Activated naive CD8-positive, alpha-beta T cell treated with anti-CD3 and anti-CD28 coated beads for 36 hours (primary cell): ENCODE results near the gene TRIM16. TPM values are rescaled to one million over a fixed set of nuclear protein-coding genes. Genes with fewer than 3 reads are reported as not detected.
"Not testable (repeated sequence)": the region's sequence is repeated elsewhere in the genome, so short reads cannot be mapped to it uniquely, and the experiment has no call there.

Experiments
- DNase-seq: peaks from one replicate; pipeline ENCODE4 v3.0.0; 2021
- H3K27ac Mint-ChIP-seq: one replicate; pipeline ENCODE4 v1.8.0; 2022; ENCODE audit warnings: mild to moderate bottlenecking, moderate library complexity, mixed read lengths
- H3K27me3 Mint-ChIP-seq: one replicate; pipeline ENCODE4 v1.8.0; 2022; ENCODE audit warnings: mild to moderate bottlenecking, mixed read lengths
- H3K36me3 Mint-ChIP-seq: one replicate; pipeline ENCODE4 v1.8.0; 2021; ENCODE audit warnings: mild to moderate bottlenecking, mixed read lengths
- H3K4me1 Mint-ChIP-seq: one replicate; pipeline ENCODE4 v1.8.0; 2021; ENCODE audit warnings: mixed read lengths
- H3K4me3 Mint-ChIP-seq: one replicate; pipeline ENCODE4 v1.8.0; 2022; ENCODE audit warnings: mild to moderate bottlenecking, moderate library complexity, mixed read lengths
- H3K9me3 Mint-ChIP-seq: one replicate; pipeline ENCODE4 v1.8.0; 2022; ENCODE audit warnings: mixed read lengths
- total RNA-seq, 2 experiments: library from RNA; stranded (reverse); gene quantifications; one replicate each; pipeline ENCODE4 v1.2.3, GENCODE V29; 2021

The TRIM16 gene
- total RNA-seq, 2 experiments from 2014 or later, result 10.1 to 10.9 TPM

DNA sequence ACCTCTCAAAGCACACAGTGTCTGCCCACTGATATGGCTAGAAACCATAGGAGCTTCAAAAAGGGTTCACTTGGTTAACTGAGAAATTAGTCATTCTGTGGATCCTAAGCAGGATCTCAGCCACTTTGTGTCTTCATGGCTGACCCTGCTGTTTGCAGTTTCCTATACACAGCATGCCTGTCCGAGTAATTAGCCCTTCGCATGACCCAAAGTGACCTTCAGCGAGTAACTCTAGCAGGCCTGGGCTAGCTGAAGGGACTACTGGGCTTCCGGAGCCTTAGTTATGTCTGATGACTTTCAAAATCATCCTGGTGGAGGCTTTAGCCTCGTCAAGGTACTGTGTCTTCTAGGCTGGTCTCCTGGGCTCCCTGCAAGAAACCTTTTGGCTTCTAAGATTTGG, 35.7 kb downstream of the TRIM16 start:
- no peak overlapping the region for H3K27ac Mint-ChIP-seq
- H3K4me3 Mint-ChIP-seq, result no peak overlapping the region
- H3K36me3 Mint-ChIP-seq, result peaks cover 10% of the 10 kb centered on the region
- no peak for DNase-seq
- H3K4me1 Mint-ChIP-seq, result peaks cover 9% of the 10 kb centered on the region
- H3K9me3 Mint-ChIP-seq, result no peaks in the 10 kb centered on the region
- H3K27me3 Mint-ChIP-seq, result no peaks in the 10 kb centered on the region

DNA sequence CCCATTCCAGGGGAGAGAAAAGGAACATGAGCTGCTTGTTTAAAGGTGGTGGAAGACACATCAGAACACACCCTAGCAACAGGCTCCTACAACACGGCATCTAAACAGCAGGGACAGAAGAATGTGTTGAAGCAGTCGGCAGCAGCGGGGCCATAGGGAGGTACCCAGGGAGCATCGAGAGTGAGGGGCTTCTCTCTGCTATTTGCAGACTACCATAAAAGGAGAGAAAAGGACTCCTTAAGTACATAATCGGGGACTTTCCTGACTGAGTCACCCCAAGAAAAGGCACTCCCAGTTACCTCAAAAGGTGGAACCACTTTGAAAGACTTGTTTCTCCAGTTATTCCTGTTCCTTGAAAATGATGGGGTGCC, 38.2 kb downstream of the TRIM16 start:
- peaks cover 10% of the 10 kb centered on the region for H3K36me3 Mint-ChIP-seq
- H3K9me3 Mint-ChIP-seq, H3K4me3 Mint-ChIP-seq, H3K27me3 Mint-ChIP-seq, H3K27ac Mint-ChIP-seq, H3K4me1 Mint-ChIP-seq, DNase-seq: not testable (repeated sequence)

DNA sequence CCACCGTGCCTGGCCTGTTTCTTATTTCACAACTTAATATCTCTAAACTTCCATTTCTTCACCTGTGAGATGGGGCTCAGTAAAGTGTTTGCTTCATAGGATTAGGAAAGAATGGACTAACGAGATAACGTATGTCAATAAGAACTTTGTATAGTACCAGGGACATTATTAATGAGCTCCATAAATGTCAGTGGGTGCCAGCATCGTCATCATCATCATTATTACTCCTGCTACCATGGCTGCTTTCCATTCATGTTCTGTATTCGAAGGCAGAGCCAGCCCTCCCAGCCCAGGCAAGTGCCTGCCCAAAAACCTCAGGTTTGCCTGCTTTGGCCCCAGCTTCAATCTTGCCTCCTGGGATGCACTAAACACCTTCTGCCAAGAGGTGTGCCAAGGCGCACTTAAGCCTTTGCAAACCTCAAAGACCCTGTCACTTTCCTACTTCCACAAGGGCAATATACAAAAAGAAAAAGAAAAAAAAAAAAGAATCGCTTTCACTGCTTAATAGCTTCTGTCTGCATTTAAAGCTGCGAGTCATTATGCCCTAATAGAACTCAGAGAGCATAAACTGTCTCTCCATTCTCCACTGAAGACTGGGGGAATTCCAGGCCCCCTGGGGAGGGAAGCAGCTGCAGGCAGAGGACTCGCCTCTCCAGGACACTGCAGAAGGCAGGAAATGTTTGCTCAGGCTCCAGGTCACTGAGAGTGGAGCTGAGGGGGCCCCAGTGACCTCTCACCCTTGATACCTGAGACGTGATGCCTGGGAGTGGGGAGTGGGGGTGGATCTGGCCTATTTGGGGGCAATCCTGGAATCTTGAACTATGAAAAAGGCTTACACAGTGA, 38.8 kb downstream of the TRIM16 start:
- H3K27me3 Mint-ChIP-seq, DNase-seq, H3K4me3 Mint-ChIP-seq, H3K4me1 Mint-ChIP-seq, H3K9me3 Mint-ChIP-seq, H3K27ac Mint-ChIP-seq: not testable (repeated sequence)
- H3K36me3 Mint-ChIP-seq, result peaks cover 12% of the 10 kb centered on the region

DNA sequence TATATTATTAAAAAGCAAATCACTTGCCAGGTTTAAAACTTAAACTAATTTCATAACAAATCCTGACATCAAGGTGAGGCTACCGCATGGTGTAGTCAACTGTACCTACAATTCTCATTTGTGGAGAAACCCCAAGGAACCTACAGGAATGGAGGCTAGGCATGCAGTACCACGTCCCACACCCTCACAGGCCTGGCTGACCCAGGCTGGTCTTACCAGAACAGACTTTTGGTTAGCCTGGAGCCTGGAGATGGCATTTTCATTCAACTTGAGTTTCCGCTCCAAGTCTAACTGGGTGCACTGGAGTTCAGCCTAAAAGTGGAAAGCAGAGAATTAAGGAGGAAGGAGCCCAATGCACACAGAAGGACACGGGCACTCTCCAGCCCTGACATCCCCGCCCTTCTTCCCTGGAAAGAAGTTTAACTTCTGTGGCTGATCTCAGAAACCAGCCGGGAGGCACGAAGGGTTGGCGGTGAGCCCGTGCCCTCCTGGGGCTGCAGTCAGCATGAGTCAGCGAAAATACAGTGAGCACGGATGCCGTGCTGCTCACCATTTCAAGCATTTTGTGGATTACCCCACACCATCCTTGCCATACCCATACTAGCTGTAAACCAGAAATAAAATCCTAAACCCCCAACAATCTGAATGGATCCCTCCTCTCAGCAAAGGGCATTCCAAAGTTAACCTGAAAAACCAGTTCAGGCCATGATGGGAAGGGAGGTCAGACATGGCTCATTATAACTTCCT, 41.4 kb downstream of the TRIM16 start:
- not testable (repeated sequence) for H3K27me3 Mint-ChIP-seq, DNase-seq, H3K9me3 Mint-ChIP-seq, H3K27ac Mint-ChIP-seq, H3K4me3 Mint-ChIP-seq, H3K4me1 Mint-ChIP-seq
- H3K36me3 Mint-ChIP-seq, result peaks cover 15% of the 10 kb centered on the region

DNA sequence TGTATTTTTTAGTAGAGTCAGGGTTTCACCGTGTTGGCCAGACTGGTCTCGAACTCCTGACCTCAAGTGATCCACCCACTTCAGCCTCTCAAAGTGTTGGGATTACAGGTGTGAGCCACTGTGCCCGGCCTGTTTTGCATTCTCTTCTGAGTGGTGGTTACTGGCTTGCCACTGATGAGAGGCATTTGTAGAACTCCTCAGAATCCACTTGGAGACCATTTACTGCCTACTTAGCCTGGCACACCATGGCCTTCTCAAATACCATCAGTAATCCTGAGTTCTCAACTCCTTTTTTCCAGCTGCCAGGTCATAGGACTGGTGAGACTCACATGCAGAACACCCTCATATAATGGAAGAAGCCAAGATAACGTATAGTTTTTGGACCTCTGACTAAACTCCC, 42.1 kb downstream of the TRIM16 start:
- not testable (repeated sequence) for H3K27me3 Mint-ChIP-seq, H3K4me3 Mint-ChIP-seq, H3K4me1 Mint-ChIP-seq, DNase-seq, H3K27ac Mint-ChIP-seq, H3K9me3 Mint-ChIP-seq
- peaks cover 15% of the 10 kb centered on the region for H3K36me3 Mint-ChIP-seq

DNA sequence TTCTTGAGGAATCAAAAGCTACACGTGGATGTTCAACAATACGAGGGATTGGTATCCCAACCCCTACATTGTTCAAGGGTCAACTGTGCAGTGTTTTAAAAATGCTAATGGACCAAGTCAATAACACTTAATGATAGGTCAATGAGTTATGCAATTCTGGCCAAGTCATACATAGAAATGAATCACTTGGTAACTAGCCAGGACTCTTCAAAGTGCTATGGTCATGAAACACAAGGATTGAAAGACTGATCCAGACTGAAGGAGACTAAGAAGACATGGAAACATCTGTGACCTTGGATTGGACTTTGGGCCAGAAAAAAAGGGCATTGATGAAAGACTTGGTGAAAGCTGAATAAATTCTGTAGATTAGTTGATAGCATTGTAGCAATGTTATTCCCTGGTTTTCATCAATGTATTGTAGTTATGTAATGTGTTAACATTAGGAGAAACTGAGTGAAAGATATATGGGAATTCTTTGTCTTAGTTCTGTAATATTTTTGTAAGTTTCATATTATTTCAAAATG, 53.1 kb downstream of the TRIM16 start:
- H3K4me1 Mint-ChIP-seq, H3K4me3 Mint-ChIP-seq, H3K27ac Mint-ChIP-seq, H3K27me3 Mint-ChIP-seq, DNase-seq, H3K9me3 Mint-ChIP-seq: not testable (repeated sequence)
- H3K36me3 Mint-ChIP-seq, result peaks cover 26% of the 10 kb centered on the region

DNA sequence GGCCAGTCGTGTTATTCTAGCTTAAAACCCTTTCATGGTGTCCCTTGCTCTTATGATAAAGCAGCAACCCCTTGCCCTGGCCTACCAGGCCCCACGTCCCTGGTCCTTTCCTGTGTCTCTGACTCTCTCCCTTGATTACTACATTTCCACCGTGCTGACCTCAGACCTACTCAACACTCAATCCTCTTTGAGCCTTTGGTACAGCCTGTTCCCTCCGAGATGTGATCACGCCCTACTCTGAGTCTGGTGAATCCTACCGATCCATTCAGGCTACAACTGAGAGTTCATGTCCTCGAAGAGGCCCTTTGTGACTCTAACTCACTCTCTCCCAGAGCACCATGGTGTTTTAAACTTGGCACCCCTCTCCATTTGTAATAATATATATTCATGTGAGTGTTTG, 54.1 kb downstream of the TRIM16 start:
- H3K36me3 Mint-ChIP-seq, result peaks cover 23% of the 10 kb centered on the region
- H3K27ac Mint-ChIP-seq, H3K4me1 Mint-ChIP-seq, H3K4me3 Mint-ChIP-seq, H3K27me3 Mint-ChIP-seq, H3K9me3 Mint-ChIP-seq, DNase-seq: not testable (repeated sequence)

DNA sequence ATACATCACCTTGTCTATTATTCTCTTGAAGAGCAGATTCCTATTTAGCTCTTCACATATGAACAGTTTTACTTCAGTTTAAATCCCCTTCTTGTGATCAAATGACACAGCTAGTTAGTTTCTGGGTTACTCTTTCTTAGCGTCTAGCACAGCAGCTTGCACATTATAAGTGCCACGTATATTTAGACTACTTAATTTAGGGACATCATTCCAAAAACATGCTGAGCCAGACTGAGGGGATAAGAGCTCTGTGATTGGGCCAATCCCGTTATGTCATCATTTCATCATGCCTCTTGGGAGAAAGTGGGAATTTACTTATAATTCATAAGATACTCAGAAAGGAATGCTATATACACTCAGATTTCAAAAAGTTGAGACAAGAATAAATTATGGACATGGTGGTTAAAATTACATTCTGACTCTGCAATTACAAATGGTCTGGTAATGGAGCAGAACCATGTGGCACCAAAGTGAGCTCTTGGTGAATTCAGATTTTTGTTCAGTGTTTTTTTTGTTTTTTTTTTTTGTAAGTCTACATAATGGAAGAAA, 60.4 kb downstream of the TRIM16 start:
- not testable (repeated sequence) for DNase-seq, H3K27ac Mint-ChIP-seq, H3K27me3 Mint-ChIP-seq, H3K4me1 Mint-ChIP-seq, H3K9me3 Mint-ChIP-seq, H3K36me3 Mint-ChIP-seq, H3K4me3 Mint-ChIP-seq

DNA sequence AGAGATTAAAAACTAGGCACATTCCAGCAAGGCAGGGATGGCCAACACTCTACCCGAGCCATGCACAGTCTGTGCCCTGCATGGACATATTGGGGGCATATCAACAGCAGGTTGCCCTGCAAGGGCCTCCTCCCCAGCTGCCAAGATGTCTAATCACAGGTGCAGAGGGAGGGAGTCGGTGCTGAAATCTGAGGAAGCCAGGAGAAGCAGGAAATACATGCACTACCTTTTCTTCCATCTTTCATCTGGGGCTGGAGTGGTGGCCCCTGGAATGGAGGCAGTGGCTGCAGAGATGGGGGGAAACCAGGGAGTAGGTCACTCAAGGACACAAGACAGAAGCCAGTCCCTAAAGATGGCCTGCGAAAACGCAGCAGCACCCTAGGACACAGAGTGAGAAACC, 60.9 kb downstream of the TRIM16 start:
- H3K4me3 Mint-ChIP-seq, H3K4me1 Mint-ChIP-seq, H3K36me3 Mint-ChIP-seq, DNase-seq, H3K27me3 Mint-ChIP-seq, H3K27ac Mint-ChIP-seq, H3K9me3 Mint-ChIP-seq: not testable (repeated sequence)

DNA sequence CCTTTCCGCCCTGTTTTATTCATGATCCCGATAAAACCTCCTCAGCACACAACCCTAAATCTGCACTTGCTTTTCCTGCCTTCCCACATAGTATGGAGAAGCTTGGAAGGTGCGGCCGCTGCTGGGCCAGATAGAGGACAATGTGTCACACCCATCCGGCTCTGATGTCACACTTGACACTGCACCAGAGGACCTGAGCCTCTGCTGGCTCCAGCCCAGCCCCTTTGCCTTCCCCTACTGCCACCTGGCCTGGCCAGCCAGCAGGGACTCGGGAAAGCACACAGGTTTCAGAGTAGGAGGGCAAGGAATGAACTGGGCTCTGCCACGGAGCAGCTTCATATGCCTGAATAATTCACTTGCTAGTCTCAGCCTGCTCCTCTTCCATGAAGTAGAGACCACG, 62.0 kb downstream of the TRIM16 start:
- H3K4me3 Mint-ChIP-seq, H3K27ac Mint-ChIP-seq: not testable (repeated sequence)

DNA sequence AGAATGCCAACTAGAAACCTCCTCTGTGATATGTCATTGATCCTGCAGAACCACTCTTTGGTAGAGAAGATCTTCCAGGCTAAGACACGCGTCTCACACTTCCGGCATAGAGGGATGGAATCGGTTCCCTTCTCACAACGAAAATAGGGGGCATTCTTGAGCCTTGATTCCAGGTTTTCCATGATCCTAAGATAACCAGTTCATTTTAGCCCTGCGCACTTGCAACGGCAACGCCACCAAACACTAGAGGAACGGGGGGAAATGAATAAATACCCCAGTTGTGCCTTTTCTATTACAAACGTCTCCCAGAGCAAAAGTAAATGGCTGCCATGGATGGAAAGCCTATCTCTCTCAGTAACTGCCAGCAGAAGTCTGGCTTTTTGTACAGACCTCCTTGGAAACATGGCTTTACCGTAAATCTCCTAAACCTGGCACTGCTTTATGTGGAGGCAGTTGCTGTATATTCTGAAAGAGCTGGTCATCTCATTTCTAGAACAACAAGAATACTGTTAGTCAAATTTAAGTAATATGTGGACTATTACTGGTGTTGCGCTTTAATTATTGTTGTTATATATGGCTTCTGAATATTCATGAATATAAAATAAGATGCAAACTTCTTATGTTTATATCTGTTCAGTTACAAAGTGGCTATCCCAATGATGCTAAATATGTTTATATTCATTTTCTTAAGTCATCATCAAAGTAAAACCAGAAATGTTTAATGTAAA, 64.6 kb downstream of the TRIM16 start, which contains the start of gene FBXW10B:
Gene FBXW10B, minus strand, starts transcription at position 374 of the 728 bp plus-strand sequence. Its CDS starts 192 bp downstream, at position 182.
- not testable (repeated sequence) for H3K27me3 Mint-ChIP-seq, DNase-seq, H3K9me3 Mint-ChIP-seq, H3K4me1 Mint-ChIP-seq, H3K4me3 Mint-ChIP-seq, H3K36me3 Mint-ChIP-seq, H3K27ac Mint-ChIP-seq

More for the DNA sequence above, 62.0 kb downstream of the TRIM16 start:
- H3K27me3 Mint-ChIP-seq, DNase-seq, H3K36me3 Mint-ChIP-seq, H3K9me3 Mint-ChIP-seq, H3K4me1 Mint-ChIP-seq: not testable (repeated sequence)

DNA sequence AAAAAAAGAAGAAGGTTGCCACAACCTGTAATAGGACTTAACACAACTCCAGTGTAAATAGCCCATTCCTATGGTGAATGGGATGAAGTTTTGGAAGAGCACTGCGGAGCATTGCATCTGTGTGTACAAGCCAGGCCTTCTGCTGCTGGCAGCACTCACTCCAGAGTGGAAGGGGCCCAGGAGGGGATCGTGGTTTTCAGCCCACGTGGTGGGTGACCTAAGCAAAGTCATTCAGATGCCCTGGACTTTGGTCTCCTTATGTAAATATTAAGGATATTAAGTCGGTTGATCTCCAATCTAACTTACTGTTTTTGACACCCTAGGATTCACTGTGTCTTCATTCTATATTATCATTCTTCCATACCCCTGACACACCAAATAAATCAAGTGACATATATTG, 67.3 kb downstream of the TRIM16 start:
- H3K36me3 Mint-ChIP-seq, H3K4me3 Mint-ChIP-seq, DNase-seq, H3K4me1 Mint-ChIP-seq, H3K27me3 Mint-ChIP-seq, H3K27ac Mint-ChIP-seq, H3K9me3 Mint-ChIP-seq: not testable (repeated sequence)

DNA sequence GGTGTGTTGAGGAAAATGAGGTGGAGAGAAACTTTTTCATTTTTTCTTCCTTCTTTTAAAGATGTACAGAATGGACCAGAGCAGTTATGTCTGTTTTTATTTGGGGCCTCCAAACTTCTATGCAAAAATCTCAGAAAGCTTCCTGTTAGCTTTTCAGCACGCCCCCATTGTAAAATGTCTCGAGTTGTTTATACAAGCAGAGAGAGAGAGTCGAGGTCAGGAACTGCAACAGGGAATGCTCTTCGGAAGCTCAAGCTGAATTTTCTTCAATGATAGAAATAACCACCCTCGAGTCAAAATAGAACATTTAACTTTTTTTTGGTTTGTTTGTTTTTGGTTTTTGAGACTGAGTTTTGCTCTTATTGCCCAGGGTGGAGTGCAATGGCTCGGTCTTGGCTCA, 68.3 kb downstream of the TRIM16 start:
- not testable (repeated sequence) for H3K27me3 Mint-ChIP-seq, DNase-seq, H3K36me3 Mint-ChIP-seq, H3K4me1 Mint-ChIP-seq, H3K27ac Mint-ChIP-seq, H3K4me3 Mint-ChIP-seq, H3K9me3 Mint-ChIP-seq

DNA sequence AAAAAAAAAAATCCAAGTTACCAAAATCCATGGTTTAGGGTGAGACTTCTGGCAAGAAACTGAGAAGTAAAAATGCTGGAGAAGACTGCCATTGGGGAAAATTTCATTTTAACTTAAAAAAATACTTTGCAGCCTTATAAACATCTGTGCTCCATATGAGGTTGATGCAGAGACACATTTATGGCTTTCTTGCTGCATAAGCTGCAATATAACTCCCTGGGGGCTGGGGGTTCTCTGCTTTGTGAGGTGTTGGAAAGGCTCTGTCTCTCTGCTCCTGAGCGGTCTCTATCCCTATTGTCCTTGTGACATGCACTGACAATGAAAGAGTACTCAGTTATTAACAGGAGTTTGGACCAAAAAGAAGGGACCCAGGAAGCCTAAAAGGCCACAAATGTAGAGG, 71.0 kb downstream of the TRIM16 start:
- H3K27me3 Mint-ChIP-seq, H3K4me1 Mint-ChIP-seq, H3K9me3 Mint-ChIP-seq, H3K4me3 Mint-ChIP-seq, DNase-seq, H3K27ac Mint-ChIP-seq, H3K36me3 Mint-ChIP-seq: not testable (repeated sequence)

DNA sequence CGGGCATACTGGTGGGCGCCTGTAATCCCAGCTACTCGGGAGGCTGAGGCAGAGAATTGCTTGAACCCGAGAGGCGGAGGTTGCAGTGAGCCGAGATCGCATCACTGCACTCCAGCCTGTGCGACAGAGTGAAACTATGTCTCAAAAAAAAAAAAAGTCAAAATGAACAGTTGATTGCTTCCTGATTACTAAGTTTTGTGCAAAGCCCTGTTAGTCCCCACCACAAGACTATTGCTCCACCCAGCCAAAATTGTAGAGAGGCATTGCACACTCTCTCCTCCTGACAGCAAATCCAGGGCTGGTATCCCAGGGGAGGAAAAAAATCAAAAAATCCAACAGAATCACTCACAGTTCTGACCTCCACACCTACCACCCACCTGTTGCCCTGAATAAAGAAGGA, 91.2 kb downstream of the TRIM16 start:
- not testable (repeated sequence) for DNase-seq, H3K27ac Mint-ChIP-seq, H3K9me3 Mint-ChIP-seq, H3K36me3 Mint-ChIP-seq, H3K4me3 Mint-ChIP-seq
- Mint-ChIP-seq H3K27me3 (peaks cover 29% of the 10 kb centered on the region), H3K4me1 (peaks cover 24% of the 10 kb centered on the region)
